Lower lobe of right lung (tissue), 2 donors: ENCODE measurements around the gene COL6A3. TPM values are rescaled to one million over a fixed set of nuclear protein-coding genes. Genes with fewer than 3 reads are reported as not detected.

Experiments
- ATAC-seq, 2 donors: fragments of 200-7000 bp; cut with Tn5 transposase; one replicate each; pipeline ENCODE4 v1.9.1; 2020 to 2022; ENCODE audit warnings: mild to moderate bottlenecking in 2 of 2, moderate library complexity in 2 of 2
- DNase-seq: peaks from one replicate; pipeline ENCODE4 v3.0.0-alpha.2; 2020
- H3K27ac ChIP-seq: fragments of 200-600 bp; one replicate; pipeline ENCODE4 v1.8.0; 2022
- H3K27me3 ChIP-seq: fragments of 200-600 bp; one replicate; pipeline ENCODE4 v1.8.0; 2022; ENCODE audit warnings: low read depth
- H3K36me3 ChIP-seq: fragments of 200-600 bp; one replicate; pipeline ENCODE4 v1.8.0; 2022; ENCODE audit warnings: mild to moderate bottlenecking
- H3K4me1 ChIP-seq: fragments of 200-600 bp; one replicate; pipeline ENCODE4 v1.8.0; 2022
- H3K4me3 ChIP-seq: fragments of 200-600 bp; one replicate; pipeline ENCODE4 v1.8.0; 2022; ENCODE audit warnings: mild to moderate bottlenecking
- H3K9me3 ChIP-seq: fragments of 200-600 bp; one replicate; pipeline ENCODE4 v1.8.0; 2022
- CTCF ChIP-seq: fragments of 200-600 bp; IDR thresholded peaks from one replicate; pipeline ENCODE4 v1.8.0; 2022; ENCODE audit warnings: antibody characterized with exemption, mild to moderate bottlenecking
- intact Hi-C: fragments of 100-400 bp; cut with DNase I; formaldehyde crosslinking; loops from one replicate; pipeline ENCODE4 v1.11.0; 2022
- total RNA-seq: library from RNA; stranded (reverse); fragmentation: NEBNext Ultra II Directional; extraction: Animal tissue kit (Norgen Biotek cat#: 25700); gene quantifications from one replicate; pipeline ENCODE4 v1.2.1, GENCODE V29; 2021
- donor health status: DM: no; HTN: yes; CAD: no; lungs with severe emphysema.

COL6A3 gene
- total RNA-seq, 1 donor from 2014 or later: 114 TPM

- Histone ChIP-seq H3K9me3 (no peaks in the 10 kb centered on the region), H3K27me3 (peaks cover 5% of the 10 kb centered on the region), H3K4me3 (no peak overlapping the region), H3K36me3 (no peaks in the 10 kb centered on the region), H3K4me1 (no peaks in the 10 kb centered on the region), H3K27ac (no peak overlapping the region)
- ATAC-seq (no peak), DNase-seq (no peak)
- no peak for TF ChIP-seq CTCF
- intact Hi-C loops: no loop called here
Measured at GRCh38 chr2:237404413-237404812, 9.6 kb downstream of the COL6A3 start.

GRCh38 chr2:237403024-237403882 is 10.7 kb downstream of the COL6A3 start:
- Histone ChIP-seq H3K4me3 (no peak overlapping the region), H3K36me3 (no peaks in the 10 kb centered on the region), H3K27ac (no peak overlapping the region), H3K4me1 (no peaks in the 10 kb centered on the region), H3K9me3 (no peaks in the 10 kb centered on the region), H3K27me3 (peaks cover 5% of the 10 kb centered on the region)
- intact Hi-C loops: no loop called here
- DNase-seq (no peak), ATAC-seq (peak in 1 of 2 donors; percentile 15)
- TF ChIP-seq CTCF: no peak

GRCh38 chr2:237400199-237400598 is 13.8 kb downstream of the COL6A3 start:
- ATAC-seq: no peak
- no peak overlapping the region for H3K27ac ChIP-seq
- no peak for DNase-seq
- H3K9me3 ChIP-seq: no peaks in the 10 kb centered on the region
- H3K36me3 ChIP-seq: peaks cover 3% of the 10 kb centered on the region
- no peak for TF ChIP-seq CTCF
- no peaks in the 10 kb centered on the region for H3K4me1 ChIP-seq
- intact Hi-C loops: no loop called here
- peaks cover 5% of the 10 kb centered on the region for H3K27me3 ChIP-seq
- no peak overlapping the region for H3K4me3 ChIP-seq

- ATAC-seq (no peak), DNase-seq (no peak)
- H3K4me3 ChIP-seq: no peak overlapping the region
- peaks cover 9% of the 10 kb centered on the region for H3K36me3 ChIP-seq
- H3K27me3 ChIP-seq: peaks cover 5% of the 10 kb centered on the region
- intact Hi-C loops: no loop called here
- H3K27ac ChIP-seq: no peak overlapping the region
- H3K9me3 ChIP-seq: no peaks in the 10 kb centered on the region
- no peaks in the 10 kb centered on the region for H3K4me1 ChIP-seq
- no peak for TF ChIP-seq CTCF
Measured at GRCh38 chr2:237397072-237397471, 16.9 kb downstream of the COL6A3 start.

- no peaks in the 10 kb centered on the region for H3K4me1 ChIP-seq
- no peak for TF ChIP-seq CTCF
- no peaks in the 10 kb centered on the region for H3K27me3 ChIP-seq
- peaks cover 9% of the 10 kb centered on the region for H3K36me3 ChIP-seq
- no peak overlapping the region for H3K4me3 ChIP-seq
- no peak for ATAC-seq
- DNase-seq: no peak
- no peaks in the 10 kb centered on the region for H3K9me3 ChIP-seq
- no peak overlapping the region for H3K27ac ChIP-seq
- intact Hi-C loops: no loop called here
Measured at GRCh38 chr2:237393523-237393922, 20.4 kb downstream of the COL6A3 start.
